Fibroblast of skin of right biceps (primary cell): Measurements from ENCODE around the gene KDM5A.
"Not testable (repeated sequence)": the region's sequence is repeated elsewhere in the genome, so short reads cannot be mapped to it uniquely, and the experiment has no call there.

ENCODE experiments used
- DNase-seq: peaks from one replicate; pipeline ENCODE4 v3.0.0-alpha.2; 2013

The KDM5A gene

DNA sequence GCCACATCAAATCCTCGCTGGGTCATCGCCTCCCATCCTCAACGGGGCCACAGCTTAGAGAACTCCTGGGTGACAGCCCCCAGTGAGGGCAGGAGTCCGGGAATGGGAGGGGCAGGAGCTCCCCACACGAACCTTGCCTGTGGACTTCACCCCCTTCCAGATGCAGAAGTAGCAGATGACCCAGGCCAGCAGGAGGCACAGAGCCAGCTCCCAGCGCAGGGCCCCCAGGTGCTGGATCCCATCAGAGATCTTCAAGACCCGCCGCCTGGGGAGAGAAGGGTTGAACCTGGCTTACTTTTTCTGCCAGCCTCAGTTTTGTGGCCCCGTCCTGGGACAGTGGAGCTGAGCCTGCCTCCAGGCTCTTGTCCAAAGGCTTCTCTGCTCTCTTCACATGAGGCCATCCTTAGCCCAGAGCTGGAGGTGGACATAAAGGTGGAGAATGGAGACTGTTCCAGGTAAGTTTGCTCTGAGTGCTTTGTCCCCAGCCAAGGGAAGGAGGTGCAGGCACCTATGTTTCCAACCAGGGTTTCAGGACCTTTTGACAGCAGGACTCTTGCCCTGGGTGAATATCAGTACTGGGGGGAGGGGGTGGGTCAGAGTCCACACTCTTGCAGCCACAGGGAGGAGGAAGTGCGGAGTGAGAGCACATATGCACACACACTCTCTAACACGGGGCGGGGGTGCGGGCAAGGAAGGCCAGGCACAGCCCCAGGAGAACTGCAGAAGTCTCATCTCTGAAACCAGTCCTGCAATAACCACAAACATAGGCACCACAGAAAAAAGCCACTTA is 151.9 kb downstream of the KDM5A start:
- no peak for DNase-seq

DNA sequence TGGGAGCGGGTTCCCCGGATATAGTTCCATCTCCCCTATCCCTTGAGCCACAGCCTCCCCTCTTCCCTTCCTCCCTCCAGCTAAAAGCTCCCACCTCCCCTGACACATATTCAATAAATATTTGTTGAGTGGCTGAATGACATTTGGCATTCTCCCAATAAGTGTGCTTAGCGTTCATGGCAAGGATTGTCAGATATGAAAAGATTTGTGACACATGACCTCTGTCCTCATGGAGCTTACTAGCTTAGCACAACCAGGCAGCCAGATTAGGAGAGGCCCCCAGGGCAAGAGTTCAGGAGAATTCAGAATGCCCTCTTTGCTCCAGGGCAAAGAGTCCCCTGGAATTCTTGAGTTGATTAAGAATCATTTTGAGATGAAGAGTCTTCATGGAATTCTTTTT is 152.7 kb downstream of the KDM5A start:
- no peak for DNase-seq

DNA sequence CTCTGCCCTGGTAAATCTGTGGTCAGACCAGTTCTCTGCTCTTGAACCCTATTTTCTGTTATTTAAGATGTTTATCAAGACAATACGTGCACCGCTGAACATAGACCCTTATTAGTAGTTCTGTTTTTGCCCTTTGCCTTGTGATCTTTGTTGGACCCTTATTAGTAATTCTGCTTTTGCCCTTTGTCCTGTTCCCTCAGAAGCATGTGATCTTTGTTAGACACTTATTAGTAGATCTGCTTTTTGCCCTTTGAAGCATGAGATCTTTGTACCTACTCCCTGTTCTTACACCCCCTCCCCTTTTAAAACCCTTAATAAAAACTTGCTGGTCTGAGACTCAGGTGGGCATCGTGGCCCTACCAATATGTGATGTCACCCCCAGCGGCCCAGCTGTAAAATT is 153.2 kb downstream of the KDM5A start:
- not testable (repeated sequence) for DNase-seq

DNA sequence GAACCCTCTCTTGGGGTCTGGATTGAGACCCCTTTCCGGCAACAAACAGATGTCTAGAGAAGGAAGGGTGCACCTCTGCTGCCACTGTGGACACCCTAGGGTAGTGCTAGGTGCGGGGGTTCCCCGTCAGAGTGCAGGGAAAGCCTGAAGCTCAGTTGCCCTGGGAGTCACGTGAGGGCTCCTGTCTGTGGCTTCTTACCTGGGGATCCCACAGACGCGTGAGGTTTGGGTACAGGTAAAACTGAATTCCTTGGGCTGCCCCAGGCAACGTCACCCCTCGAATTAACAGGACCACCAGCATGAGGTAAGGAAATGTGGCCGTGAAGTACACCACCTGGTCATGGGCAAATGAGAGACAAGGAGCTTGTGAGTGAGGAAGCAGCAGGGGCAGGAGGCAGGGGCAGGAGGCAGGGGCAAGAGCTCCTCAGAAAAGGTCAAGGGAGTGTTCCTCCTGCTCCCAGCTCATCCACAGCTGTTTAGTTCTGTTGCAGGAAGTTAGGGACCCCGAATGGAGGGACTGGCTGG is 154.2 kb downstream of the KDM5A start:
- DNase-seq = no peak

DNA sequence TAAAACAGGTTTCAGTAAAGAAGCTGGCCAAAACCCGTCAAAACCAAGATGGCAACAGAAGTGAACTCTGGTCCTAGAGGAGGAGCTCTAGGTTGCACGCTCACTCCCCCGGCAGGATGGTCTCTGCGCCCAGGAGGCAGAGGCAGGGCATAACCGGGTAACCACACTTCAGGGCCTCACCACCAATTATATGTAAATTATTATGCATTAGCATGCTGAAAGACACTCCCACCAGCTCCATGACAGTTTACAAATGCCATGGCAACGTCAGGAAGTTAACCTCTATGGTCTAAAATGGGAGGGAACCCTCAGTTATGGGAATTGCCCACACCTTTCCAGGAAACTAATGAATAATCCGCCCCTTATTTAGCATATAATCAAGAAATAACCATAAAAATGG is 155.1 kb downstream of the KDM5A start:
- no peak for DNase-seq

DNA sequence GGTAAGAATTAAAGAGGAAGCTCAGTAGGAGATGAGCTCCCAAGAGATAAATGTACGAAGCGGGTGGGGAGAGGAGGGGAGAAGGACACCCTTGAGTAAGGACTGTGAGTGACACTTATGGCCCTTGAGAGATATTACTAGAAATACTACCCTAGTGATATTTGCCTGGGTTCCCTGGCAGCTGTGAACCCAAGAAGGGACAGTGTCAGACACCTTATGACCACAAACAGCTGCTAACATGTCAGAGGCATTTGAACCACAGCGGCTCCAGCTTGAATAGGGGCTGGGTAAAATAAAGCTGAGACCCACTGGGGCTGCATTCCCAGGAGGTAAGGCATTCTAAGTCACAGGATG is 155.5 kb downstream of the KDM5A start:
- DNase-seq = no peak

DNA sequence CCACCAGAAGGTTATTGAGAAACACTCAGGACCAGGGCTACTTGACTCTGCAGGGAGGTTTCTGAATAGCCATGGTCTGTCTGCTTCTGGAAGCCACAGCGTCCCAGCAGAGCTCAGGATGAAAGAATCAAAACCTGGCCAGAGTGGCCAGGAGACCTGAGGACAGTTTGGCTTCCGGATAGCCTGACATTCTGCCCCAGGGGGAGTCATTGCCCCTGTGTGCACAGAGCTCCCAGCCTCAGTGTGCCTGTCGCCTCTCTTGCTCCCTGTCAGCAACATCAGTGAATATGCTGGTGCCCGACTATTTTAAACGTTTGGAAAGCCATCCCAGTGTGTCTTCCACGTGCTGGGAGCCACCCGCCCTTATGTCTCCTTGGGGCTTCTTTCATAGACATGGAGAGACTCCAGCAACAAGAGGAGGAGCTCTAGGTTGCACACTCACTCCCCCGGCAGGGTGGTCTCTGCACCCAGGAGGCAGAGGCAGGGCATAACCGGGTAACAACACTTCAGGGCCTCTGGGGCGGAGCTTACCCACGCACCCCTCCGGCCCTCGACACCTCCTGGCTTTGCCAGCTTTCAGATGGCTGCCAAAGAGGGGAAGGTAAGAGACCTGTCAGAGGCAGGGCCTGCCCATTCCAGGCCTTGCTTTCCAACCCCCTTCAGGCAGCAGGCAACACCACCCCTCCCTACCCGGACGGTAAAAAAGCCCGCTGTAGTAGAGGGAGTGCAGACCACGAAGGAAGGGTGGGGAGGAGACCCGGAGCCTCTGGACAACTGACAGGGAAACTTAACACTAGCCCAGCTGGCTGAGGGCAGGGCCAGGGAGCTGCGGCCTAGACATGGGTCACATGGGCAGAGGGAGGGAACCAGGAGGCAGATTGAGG is 156.1 kb downstream of the KDM5A start:
- no peak for DNase-seq

DNA sequence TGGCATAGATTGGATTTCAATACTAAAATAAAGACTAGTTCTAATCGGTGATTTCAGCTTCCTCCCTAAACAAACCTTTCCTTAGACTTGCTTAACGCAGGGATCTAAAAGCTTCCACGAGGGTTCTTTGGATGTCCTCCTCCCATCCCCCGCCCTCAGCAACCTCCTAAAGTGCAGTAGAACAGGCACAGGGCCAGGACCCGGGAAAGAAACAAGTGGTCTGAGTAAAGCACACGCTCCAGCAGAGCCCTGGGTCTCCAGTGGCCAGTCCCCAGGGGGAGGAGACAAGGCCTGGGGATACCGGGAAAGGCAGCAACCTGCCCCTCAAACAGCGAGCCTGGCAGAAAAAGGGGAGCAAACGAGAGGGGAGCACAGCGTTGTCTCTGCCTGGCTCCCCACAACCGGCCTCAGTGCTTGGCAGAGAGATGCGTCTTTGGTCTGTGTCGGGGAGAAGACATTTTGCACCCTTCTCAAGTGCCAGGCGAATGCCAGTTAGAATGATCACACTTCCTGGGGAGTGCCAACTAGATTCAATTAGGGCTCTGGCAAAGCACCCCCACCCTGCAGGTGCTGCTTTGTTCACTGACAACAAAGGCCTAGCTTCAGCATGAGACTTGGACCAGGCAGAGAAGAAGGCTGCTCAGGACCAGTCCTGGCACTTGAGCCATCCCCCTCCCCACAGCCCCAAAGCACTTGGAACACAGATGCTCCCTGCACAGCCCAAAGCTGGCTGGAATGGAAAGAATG is 158.0 kb downstream of the KDM5A start:
- no peak for DNase-seq
